A549 (cell line): ENCODE data around the gene PRR14L. TPM values are rescaled to one million over a fixed set of nuclear protein-coding genes. Genes with fewer than 3 reads are reported as not detected.
"Not testable (repeated sequence)": the region's sequence is repeated elsewhere in the genome, so short reads cannot be mapped to it uniquely, and the experiment has no call there.

Source experiments
- ATAC-seq, 2 experiments: fragments of 200-7000 bp in 1 of 2; fragments of >200 bp in 1 of 2; cut with Nextera tagmentation in 1 of 2; cut with Tn5 transposase in 1 of 2; 3 replicates each; pipeline versions ENCODE4 v1.8.0 to v1.9.1; 2018 to 2020; ENCODE audit warnings: mild to moderate bottlenecking in 1 of 2, moderate library complexity in 1 of 2
- CTCF ChIA-PET: fragments of 300-600 bp; sonication (Branson Sonifier 250); formaldehyde crosslinking; extraction: SDS; loops from one replicate; lab custom pipeline; 2021; ENCODE audit warnings: antibody characterized with exemption, inconsistent platforms; lab: Yijun Ruan, JAX
- POLR2A ChIA-PET: fragments of 350-600 bp; formaldehyde crosslinking; extraction: SDS; loops from one replicate; lab custom pipeline; 2021; ENCODE audit warnings: antibody characterized with exemption, inconsistent platforms; lab: Yijun Ruan, JAX
- DNase-seq, 2 experiments: peaks; one replicate each; pipeline versions ENCODE4 v3.0.0 to v3.0.0-alpha.2; 2011 to 2016; ENCODE audit warnings: low read depth in 1 of 2, low spot score in 1 of 2
- FAIRE-seq: peaks from 2 replicates; lab custom pipeline; 2011; peaks lifted over from hg19 to GRCh38; lab: Jason Lieb, UNC
- H3K27ac ChIP-seq, 2 experiments: fragments of >200 bp; sonication (Bioruptor Twin); formaldehyde crosslinking; 3 replicates each; pipeline ENCODE4 v1.5.1; 2016 to 2017
- H3K4me1 ChIP-seq: fragments of >200 bp; sonication (Bioruptor Twin); formaldehyde crosslinking; 3 replicates; pipeline ENCODE4 v1.6.1; 2016
- H3K4me2 ChIP-seq: fragments of >200 bp; sonication (Bioruptor Twin); formaldehyde crosslinking; 3 replicates; pipeline ENCODE4 v1.6.1; 2016
- H3K4me3 ChIP-seq: fragments of >200 bp; sonication (Bioruptor Twin); formaldehyde crosslinking; 3 replicates; pipeline ENCODE4 v1.5.1; 2016
- H3K9me3 ChIP-seq: fragments of >200 bp; sonication (Bioruptor Twin); formaldehyde crosslinking; 3 replicates; pipeline ENCODE4 v1.6.1; 2016
- CBX2 ChIP-seq: fragments of 200-600 bp; sonication (generic); IDR thresholded peaks from 2 replicates; pipeline ENCODE4 v1.6.1; 2016; ENCODE audit warnings: low read depth, mild to moderate bottlenecking, borderline replicate concordance
- CEBPB ChIP-seq, 2 experiments: fragments of >200 bp in 1 of 2; sonication (Bioruptor Twin) in 1 of 2; formaldehyde crosslinking in 1 of 2; IDR thresholded peaks; 2 replicates each; pipeline ENCODE4 v1.6.1; 2012 to 2016
- EHF ChIP-seq: fragments of 250-450 bp; sonication (Bioruptor Pico); IDR thresholded peaks from 2 replicates; pipeline ENCODE4 v1.5.0; 2020; ENCODE audit warnings: mild to moderate bottlenecking
- FOSL2 ChIP-seq, 2 experiments: fragments of 450-650 bp in 1 of 2; fragments of >200 bp in 1 of 2; sonication (Bioruptor Twin) in 1 of 2; formaldehyde crosslinking; IDR thresholded peaks; 2 replicates each; pipeline versions ENCODE4 v1.5.0 to v1.6.1; 2016 to 2020; ENCODE audit warnings: mild to moderate bottlenecking in 1 of 2, moderate library complexity in 1 of 2
- HDAC2 ChIP-seq: fragments of 200-600 bp; sonication (generic); IDR thresholded peaks from 2 replicates; pipeline ENCODE4 v1.6.1; 2016
- HOXB5 ChIP-seq: fragments of 250-450 bp; sonication (Bioruptor Pico); IDR thresholded peaks from 2 replicates; pipeline ENCODE4 v1.5.0; 2020; ENCODE audit warnings: mild to moderate bottlenecking, moderate library complexity
- JUNB ChIP-seq: fragments of >200 bp; sonication (Bioruptor Twin); formaldehyde crosslinking; IDR thresholded peaks from 2 replicates; pipeline ENCODE4 v1.6.1; 2016
- NFE2L2 ChIP-seq: fragments of 150-350 bp; conservative IDR thresholded peaks from 2 replicates; pipeline ENCODE4 v1.6.1; 2014; ENCODE audit warnings: low read length
- NR3C1 ChIP-seq: fragments of >200 bp; sonication (Bioruptor Twin); formaldehyde crosslinking; IDR thresholded peaks from 3 replicates; pipeline ENCODE4 v1.6.1; 2017
- PBX3 ChIP-seq: IDR thresholded peaks from 2 replicates; pipeline ENCODE4 v1.6.1; 2012
- PHF8 ChIP-seq: fragments of 200-600 bp; sonication (generic); IDR thresholded peaks from 2 replicates; pipeline ENCODE4 v1.6.1; 2016; ENCODE audit warnings: low read depth, mild to moderate bottlenecking, antibody characterized with exemption, moderate library complexity, borderline replicate concordance
- POLR2A ChIP-seq: IDR thresholded peaks from 2 replicates; pipeline ENCODE4 v1.6.1; 2012; ENCODE audit warnings: mild to moderate bottlenecking, low read length
- SMC3 ChIP-seq: fragments of >200 bp; sonication (Bioruptor Twin); formaldehyde crosslinking; IDR thresholded peaks from 3 replicates; pipeline ENCODE4 v1.6.1; 2018; ENCODE audit warnings: inconsistent platforms
- ZFP36 ChIP-seq: fragments of 450-650 bp; IDR thresholded peaks from 2 replicates; pipeline ENCODE4 v1.6.1; 2014; ENCODE audit warnings: borderline replicate concordance; ENCODE audit not compliant: partially characterized antibody
- WGBS: methylation state at CpG from one replicate; pipeline ENCODE4 v1.1.6; 2017; ENCODE audit errors: missing lambda C conversion rate; 5-methylcytosine and 5-hydroxymethylcytosine counted together
- polyA plus RNA-seq, 4 experiments: library from polyadenylated mRNA; depleted of rRNA in 3 of 4; stranded (reverse); fragments of >200 nt; fragmentation: RNase III in 1 of 4; extraction: RNeasy Plus Mini Kit Qiagen cat#74134 plus additional on column Dnase treatment in 1 of 4; gene quantifications; 2 replicates in 3 of 4; 3 replicates in 1 of 4; pipeline ENCODE4 v1.2.3, GENCODE V29; 2011 to 2017
- TF ChIP-seq, protein P1 (sequence below): fragments of 450-650 bp; IDR thresholded peaks from 2 replicates; pipeline ENCODE4 v1.6.1; 2014; ENCODE audit warnings: antibody characterized with exemption
- TF ChIP-seq, protein P2 (sequence below): IDR thresholded peaks from 2 replicates; pipeline ENCODE4 v1.6.1; 2012
- TF ChIP-seq, protein P3 (sequence below): IDR thresholded peaks from 2 replicates; pipeline ENCODE4 v1.6.1; 2012; ENCODE audit warnings: low read depth, borderline replicate concordance

PRR14L gene
- polyA plus RNA-seq, 2 of the 4 experiments (the other 2 are of a cell fraction) = 5.6 to 15.7 TPM

DNA sequence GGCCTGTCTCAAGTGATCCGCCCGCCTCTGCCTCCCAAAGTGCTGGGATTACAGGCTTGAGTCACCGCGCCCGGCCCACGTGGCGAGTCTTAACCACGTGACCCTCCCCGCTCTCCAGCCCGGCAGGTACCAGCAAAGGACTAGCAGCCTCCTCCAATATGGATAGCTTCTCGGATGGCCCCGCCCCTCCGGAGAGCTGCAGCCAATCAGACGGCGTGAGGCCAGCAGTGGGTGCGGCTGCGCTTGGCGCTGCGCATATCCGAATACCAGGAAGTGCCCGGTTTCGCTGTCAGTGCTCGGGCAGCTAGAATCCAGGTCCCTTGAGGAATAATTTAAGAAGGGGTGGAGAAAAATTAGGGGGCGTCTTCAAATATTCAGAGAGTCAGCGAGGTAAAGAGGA lies 73.2 kb downstream of the PRR14L start:
- 13% methylated on average over 18 of the region's 25 CpGs for WGBS
- no peak for FAIRE-seq
- peak overlapping the region; percentile 73 for H3K4me2 ChIP-seq
- TF ChIP-seq CBX2 (no peak), POLR2A (no peak), FOSL2 (IDR thresholded peaks at IDR 0.05) (no peak), FOSL2 (CRISPR knock-in tag; IDR thresholded peaks at IDR 0.05) (0 out of 2 replicates have a peak, but pooled peaks have one; percentile 30)
- TF ChIP-seq, protein P1, sequence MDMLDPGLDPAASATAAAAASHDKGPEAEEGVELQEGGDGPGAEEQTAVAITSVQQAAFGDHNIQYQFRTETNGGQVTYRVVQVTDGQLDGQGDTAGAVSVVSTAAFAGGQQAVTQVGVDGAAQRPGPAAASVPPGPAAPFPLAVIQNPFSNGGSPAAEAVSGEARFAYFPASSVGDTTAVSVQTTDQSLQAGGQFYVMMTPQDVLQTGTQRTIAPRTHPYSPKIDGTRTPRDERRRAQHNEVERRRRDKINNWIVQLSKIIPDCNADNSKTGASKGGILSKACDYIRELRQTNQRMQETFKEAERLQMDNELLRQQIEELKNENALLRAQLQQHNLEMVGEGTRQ = peak; percentile 98
- TF ChIP-seq, protein P2, sequence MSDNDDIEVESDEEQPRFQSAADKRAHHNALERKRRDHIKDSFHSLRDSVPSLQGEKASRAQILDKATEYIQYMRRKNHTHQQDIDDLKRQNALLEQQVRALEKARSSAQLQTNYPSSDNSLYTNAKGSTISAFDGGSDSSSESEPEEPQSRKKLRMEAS = peak; percentile 88
- TF ChIP-seq, protein P3, sequence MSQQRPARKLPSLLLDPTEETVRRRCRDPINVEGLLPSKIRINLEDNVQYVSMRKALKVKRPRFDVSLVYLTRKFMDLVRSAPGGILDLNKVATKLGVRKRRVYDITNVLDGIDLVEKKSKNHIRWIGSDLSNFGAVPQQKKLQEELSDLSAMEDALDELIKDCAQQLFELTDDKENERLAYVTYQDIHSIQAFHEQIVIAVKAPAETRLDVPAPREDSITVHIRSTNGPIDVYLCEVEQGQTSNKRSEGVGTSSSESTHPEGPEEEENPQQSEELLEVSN = peak; percentile 76
- TF ChIP-seq, all 56 proteins: peak for 4
- ATAC-seq = peak; percentile 100
- peak; percentile 83 to 90 for DNase-seq
- Histone ChIP-seq H3K4me1 (no peaks in the 10 kb centered on the region), H3K4me3 (peak overlapping the region; percentile 40), H3K9me3 (no peaks in the 10 kb centered on the region), H3K27ac (peak overlapping the region; percentile 60 to 79)
- POLR2A ChIA-PET = interaction anchor here (1.1 kb wide), 1 partner anchor 15 kb away, joined by 10 read pairs; the partner anchor contains the start of gene PISD
- CTCF ChIA-PET = interaction anchor here (0.5 to 1.9 kb wide), 5 partner anchors 9 to 293 kb away, joined by 3 to 6 read pairs (median 3); no protein-coding TSS in a partner anchor

DNA sequence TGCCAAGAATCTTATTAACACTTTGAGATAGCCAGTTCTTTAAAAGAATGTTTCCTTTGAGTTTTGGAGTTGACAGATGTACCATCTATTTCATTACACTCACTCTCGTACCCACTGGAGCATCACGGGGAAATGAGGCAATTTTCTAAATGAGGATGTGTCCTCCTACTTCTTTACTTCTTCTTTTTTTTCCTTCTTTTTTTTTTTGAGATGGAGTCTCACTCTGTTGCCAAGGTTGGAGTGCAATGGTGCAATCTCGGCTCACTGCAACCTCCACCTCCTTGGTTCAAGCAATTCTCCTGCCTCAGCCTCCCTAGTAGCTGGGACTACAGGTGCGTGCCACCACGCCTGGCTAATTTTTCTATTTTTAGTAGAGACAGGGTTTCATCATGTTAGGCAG lies 75.7 kb downstream of the PRR14L start:
- POLR2A ChIA-PET, ATAC-seq, H3K4me2 ChIP-seq, H3K4me1 ChIP-seq, FAIRE-seq, DNase-seq, H3K9me3 ChIP-seq, H3K4me3 ChIP-seq, H3K27ac ChIP-seq: not testable (repeated sequence)
- CTCF ChIA-PET = interaction anchor here (1.1 to 1.2 kb wide), 2 partner anchors 9 to 276 kb away, joined by 3 to 7 read pairs; no protein-coding TSS in a partner anchor
- 87% methylated on average over 5 of the region's 5 CpGs for WGBS

- POLR2A ChIA-PET, FAIRE-seq, DNase-seq, H3K27ac ChIP-seq, H3K9me3 ChIP-seq, H3K4me2 ChIP-seq, ATAC-seq, H3K4me3 ChIP-seq, H3K4me1 ChIP-seq: not testable (repeated sequence)
- CTCF ChIA-PET = interaction anchor here (1.1 to 2.9 kb wide), 2 partner anchors 12 to 301 kb away, joined by 3 to 16 read pairs; no protein-coding TSS in a partner anchor
- 84% methylated on average over 4 of the region's 4 CpGs for WGBS
Observed at GRCh38 chr22:31668849-31669248, 81.1 kb downstream of the PRR14L start.

DNA sequence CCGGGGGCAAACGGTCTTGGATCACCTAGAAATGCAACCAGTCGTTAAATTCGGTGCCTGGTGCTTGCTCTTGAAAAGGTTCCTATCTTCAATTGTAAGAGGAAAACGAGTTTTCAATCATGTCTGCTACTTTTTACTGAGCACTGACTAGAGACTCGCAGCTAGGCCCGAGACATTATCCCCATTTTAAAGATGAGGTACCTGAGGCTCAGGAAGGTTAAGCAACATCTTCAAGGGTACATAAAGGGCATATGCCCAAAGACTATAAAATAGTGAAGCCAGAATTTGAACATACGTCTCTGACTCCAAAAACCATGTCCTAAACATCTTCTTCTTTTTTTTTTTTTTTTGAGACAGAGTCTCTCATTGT lies 87.3 kb downstream of the PRR14L start:
- H3K4me3 ChIP-seq = peak overlapping the region; percentile 72
- H3K4me2 ChIP-seq = peak overlapping the region; percentile 78
- no peaks in the 10 kb centered on the region for H3K9me3 ChIP-seq
- TF ChIP-seq SMC3 (no peak), HDAC2 (no peak), NR3C1 (no peak), CEBPB (IDR thresholded peaks at IDR 0.05) (no peak), PBX3 (no peak), JUNB (no peak), ZFP36 (no peak), EHF (no peak), NFE2L2 (no peak), PHF8 (no peak), HOXB5 (CRISPR knock-in tag) (no peak)
- POLR2A ChIA-PET = interaction anchor here (0.6 to 2.2 kb wide), 10 partner anchors 9 to 812 kb away, joined by 3 to 10 read pairs (median 4); partner anchors contain the start of gene FBXO7
- 0 out of 3 replicates have a peak, but pooled peaks cover 3% of the 10 kb centered on the region for H3K4me1 ChIP-seq
- DNase-seq (no peak), FAIRE-seq (no peak), ATAC-seq (no peak)
- H3K27ac ChIP-seq = peak overlapping the region; percentile 80 to 90
- WGBS = 13% methylated on average over 8 of the region's 8 CpGs
- CTCF ChIA-PET = interaction anchor here (0.6 to 3.8 kb wide), 5 partner anchors 8 to 307 kb away, joined by 3 to 23 read pairs (median 3); no protein-coding TSS in a partner anchor
